Activated naive CD8-positive, alpha-beta T cell (primary cell): ENCODE results near the gene ISLR.

Source experiments
- H3K27ac Mint-ChIP-seq: one replicate; pipeline ENCODE4 v1.8.0; 2021; ENCODE audit warnings: mixed read lengths
- H3K27me3 Mint-ChIP-seq: one replicate; pipeline ENCODE4 v1.8.0; 2021; ENCODE audit warnings: mixed read lengths
- H3K36me3 Mint-ChIP-seq: one replicate; pipeline ENCODE4 v1.8.0; 2021; ENCODE audit warnings: mixed read lengths
- H3K4me1 Mint-ChIP-seq: one replicate; pipeline ENCODE4 v1.8.0; 2021; ENCODE audit warnings: low read depth, mixed read lengths
- H3K4me3 Mint-ChIP-seq: one replicate; pipeline ENCODE4 v1.8.0; 2021; ENCODE audit warnings: mild to moderate bottlenecking, mixed read lengths
- H3K9me3 Mint-ChIP-seq: one replicate; pipeline ENCODE4 v1.8.0; 2021; ENCODE audit warnings: low read depth, mixed read lengths

Gene ISLR

DNA sequence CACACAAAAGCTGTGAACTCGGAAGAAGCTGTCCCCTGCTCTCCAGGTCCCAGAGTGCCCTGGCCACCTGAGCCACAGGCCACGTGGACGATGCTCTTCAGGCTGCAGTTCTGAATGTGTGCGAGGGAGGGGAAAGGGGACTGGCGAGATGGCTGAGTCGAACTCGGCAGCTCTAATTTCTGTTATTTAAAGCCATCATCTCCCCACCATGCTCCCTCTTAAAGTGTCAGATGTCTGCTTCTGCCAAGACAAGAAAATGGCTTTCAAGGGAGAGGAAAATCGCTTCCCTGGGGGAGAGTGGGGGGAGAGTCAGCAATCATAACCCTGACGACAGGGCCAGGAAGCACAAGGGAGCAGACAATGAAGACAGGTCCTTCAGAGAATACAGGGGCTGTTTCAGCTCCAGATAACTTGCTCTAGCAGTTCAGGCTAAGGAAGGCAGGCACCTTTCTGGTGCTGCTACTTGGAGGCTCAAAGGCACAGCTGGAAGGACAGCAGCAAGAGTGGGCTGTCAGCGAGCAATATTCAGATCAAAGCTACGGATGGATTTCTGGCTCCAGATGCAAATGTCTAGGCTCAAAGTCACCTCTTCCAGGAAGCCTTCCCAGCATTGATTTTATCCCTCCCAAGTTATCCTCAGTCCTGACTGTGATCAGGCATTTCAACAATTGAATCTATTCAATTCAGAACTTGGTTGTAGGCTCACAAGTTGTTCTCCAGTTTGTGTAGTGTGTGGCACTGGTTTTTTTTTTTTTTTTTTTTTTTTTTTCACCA is 47.2 kb downstream of the ISLR start:
- Mint-ChIP-seq H3K9me3 (no peaks in the 10 kb centered on the region), H3K36me3 (no peaks in the 10 kb centered on the region), H3K27ac (no peak overlapping the region), H3K27me3 (peaks cover 1% of the 10 kb centered on the region), H3K4me3 (no peak overlapping the region), H3K4me1 (peaks cover 17% of the 10 kb centered on the region)

DNA sequence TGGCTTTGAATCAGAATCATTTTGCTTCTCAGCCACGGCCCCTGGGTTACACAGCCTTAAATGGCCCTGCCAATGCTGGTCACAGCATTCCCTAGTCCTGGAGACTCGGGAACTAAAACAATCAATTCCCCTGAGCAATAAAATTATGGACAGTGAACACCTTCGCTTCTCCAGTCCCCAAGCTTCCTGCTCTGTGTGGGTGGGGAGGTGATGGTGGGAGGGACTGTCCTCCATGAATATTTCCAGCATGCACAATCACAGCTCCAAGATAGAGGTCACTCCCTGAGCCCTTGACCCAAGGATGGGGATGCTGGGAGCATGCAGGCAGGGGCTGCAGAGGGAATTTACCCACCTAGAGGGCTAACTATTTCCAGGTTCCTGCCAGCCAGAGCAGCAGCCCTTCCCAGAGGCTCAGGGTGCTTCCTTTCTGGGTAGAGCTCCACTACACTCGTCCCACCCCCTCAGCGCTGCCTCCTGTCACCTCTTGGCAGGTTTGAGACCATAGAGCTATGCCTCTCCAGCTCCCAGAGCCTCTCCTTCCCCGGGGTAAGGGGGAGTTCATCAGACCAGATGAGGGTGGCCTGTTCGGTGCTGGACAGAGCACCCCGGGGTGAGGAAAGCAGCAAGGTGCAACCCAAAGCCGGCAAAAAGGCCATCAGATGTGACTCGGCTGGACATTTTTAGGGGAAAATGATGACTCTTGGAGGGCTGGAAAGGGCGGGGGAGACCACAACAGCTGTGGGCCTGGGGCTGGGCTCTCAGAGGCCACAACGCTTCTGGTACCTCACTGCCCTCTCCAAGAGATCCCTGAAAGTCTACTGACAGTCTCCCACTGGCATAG is 48.1 kb downstream of the ISLR start:
- no peak overlapping the region for H3K4me3 Mint-ChIP-seq
- H3K27me3 Mint-ChIP-seq, result peaks cover 1% of the 10 kb centered on the region
- no peak overlapping the region for H3K27ac Mint-ChIP-seq
- H3K9me3 Mint-ChIP-seq, result no peaks in the 10 kb centered on the region
- no peaks in the 10 kb centered on the region for H3K36me3 Mint-ChIP-seq
- H3K4me1 Mint-ChIP-seq, result peaks cover 17% of the 10 kb centered on the region

GRCh38 chr15:74222240-74223119 is 49.0 kb downstream of the ISLR start:
- H3K4me1 Mint-ChIP-seq, result peaks cover 17% of the 10 kb centered on the region
- no peaks in the 10 kb centered on the region for H3K9me3 Mint-ChIP-seq
- H3K27me3 Mint-ChIP-seq, result peaks cover 1% of the 10 kb centered on the region
- H3K36me3 Mint-ChIP-seq, result no peaks in the 10 kb centered on the region
- no peak overlapping the region for H3K4me3 Mint-ChIP-seq
- H3K27ac Mint-ChIP-seq, result no peak overlapping the region

DNA sequence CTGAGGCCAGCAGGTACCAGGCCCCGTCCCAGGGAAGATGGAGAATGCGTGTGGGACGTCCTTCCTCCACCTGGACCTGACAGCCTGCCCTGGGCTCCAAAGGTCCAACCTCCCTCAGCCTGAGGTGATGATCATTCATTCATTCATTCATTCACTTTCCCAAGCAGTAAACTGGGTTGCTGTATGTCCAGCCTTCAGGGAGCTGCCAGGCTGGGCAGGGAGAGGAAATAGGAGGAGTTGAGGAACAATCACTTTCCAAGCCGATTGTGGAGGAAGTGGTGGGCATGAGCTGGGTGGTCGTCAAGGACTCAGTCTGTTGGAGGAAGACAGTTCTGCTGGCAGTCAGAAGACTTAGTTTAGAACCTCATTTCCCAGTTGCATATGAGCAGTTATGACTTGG is 52.4 kb downstream of the ISLR start:
- Mint-ChIP-seq H3K36me3 (no peaks in the 10 kb centered on the region), H3K9me3 (no peaks in the 10 kb centered on the region), H3K4me1 (peaks cover 17% of the 10 kb centered on the region), H3K27ac (no peak overlapping the region), H3K27me3 (no peaks in the 10 kb centered on the region), H3K4me3 (no peak overlapping the region)
